GM11168 (cell line): ENCODE measurements around the gene CCT4.
"Not testable (repeated sequence)": the region's sequence is repeated elsewhere in the genome, so short reads cannot be mapped to it uniquely, and the experiment has no call there.

Experiments
- in situ Hi-C: fragments of 300-500 bp; cut with MboI; formaldehyde crosslinking; loops from one replicate; pipeline ENCODE4 v1.12.0; 2022; ENCODE audit warnings: low sequenced_read_pairs; ENCODE audit not compliant: unreplicated experiment

The CCT4 gene

GRCh38 chr2:61885896-61886603 is 2.4 kb downstream of the CCT4 start:
- in situ Hi-C loops: no loop called here

- in situ Hi-C loops: no loop called here
These were observed 5.6 kb downstream of the CCT4 start for GRCh38 chr2:61882850-61883249.

DNA sequence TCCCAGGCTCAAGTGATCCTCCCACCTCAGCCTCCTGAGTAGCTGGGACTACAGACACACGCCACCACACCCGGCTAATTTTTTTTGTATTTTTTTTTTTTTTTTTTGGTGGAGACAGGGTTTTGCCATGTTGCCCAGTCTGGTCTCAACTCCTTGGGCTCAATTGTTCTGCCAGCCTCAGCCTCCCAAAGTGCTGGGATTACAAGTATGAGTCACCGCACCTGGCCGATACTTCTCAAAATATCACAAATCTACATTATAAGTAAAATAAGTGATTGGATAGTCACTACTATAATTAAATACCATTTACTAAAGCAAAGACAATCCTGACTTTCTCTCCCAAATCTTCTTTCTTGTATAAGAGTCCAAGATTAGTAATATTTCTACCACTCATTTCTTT is 9.1 kb downstream of the CCT4 start:
- in situ Hi-C loops: not testable (repeated sequence)

DNA sequence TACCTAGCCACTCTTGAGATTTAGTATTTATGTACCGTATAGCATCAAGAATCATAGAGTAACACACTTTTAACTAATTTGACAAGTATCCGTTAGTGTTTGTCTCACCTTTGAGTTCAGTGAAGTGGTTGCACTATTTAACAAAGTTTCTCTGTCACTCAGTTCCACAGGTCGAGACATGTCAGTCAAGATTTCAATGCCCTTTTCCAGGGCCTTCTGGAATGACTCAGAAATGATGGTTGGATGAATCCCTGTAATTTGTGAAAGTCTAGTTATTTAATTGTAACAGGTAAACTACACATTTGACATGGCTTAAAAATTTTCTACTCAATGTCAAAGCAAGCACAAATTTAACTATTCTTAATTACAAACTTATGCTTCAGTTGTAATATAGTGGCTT is 9.7 kb downstream of the CCT4 start:
- in situ Hi-C loops: no loop called here

GRCh38 chr2:61877571-61878245 is 10.7 kb downstream of the CCT4 start:
- in situ Hi-C loops: no loop called here

GRCh38 chr2:61876400-61876799 is 12.1 kb downstream of the CCT4 start:
- in situ Hi-C loops: no loop called here

DNA sequence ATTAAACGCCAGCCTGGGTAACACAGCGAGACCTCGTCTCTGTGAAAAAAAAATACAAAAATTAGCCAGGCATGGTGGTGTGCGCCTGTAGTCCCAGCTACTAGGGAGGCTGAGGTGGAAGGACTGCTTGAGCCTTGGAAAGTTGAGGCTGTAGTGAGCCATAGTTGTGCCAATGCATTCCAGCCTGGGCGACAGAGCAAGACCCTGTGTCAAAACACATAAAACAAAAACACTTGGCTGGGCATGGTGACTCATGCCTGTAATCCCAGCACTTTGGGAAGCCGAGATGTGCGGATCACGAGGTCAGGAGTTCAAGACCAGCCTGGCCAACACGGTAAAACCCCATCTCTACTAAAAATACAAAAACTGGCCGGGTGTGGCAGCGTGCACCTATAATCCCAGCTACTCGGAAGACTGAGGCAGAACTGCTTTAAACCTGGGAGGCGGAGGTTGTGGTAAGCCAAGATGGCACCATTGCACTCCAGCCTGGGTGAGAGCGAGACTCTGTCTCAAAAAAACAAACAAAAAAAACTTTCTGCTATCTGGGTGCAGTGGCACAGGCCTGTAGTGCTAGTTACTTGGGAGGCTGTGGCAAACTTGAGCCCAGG is 21.9 kb downstream of the CCT4 start:
- in situ Hi-C loops: not testable (repeated sequence)

- in situ Hi-C loops: no loop called here
These were observed 26.4 kb downstream of the CCT4 start for GRCh38 chr2:61862085-61862484.

DNA sequence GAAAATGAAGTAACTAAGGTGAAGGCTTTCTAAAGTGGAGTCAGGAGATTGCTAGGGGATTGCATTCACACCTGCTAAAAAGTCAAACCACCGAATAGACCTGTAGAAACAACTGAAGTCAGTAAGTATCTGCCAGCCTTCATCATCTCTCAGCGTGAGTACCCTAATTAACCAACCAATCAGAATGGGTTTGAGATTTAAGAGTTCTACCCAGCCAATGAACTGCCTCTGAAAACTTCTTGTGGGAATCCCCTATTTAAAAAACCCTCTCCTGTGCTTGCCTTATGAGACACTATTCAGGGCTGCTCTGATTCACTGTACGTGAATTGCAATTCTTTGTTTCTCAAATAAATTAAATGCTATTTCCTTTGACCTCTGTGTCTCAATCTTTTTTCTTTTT is 31.2 kb downstream of the CCT4 start:
- in situ Hi-C loops: no loop called here

DNA sequence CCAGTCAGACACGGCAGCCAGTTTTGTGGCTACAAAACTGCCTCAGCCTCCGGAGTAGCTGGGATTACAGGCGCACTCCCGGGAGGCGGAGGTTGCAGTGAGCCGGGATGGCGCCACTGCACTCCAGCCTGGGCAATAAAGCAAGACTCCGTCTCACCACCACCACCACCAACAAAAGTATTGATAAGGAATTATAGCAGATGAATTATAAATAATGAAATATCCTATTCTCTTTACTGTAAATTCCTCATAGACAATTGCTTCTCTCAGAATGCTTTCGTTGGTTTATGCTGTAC is 33.2 kb downstream of the CCT4 start:
- in situ Hi-C loops: no loop called here

- in situ Hi-C loops: no loop called here
These were observed 33.7 kb downstream of the CCT4 start for GRCh38 chr2:61854564-61855317.

GRCh38 chr2:61853847-61854563 is 34.5 kb downstream of the CCT4 start, which contains the start of gene FAM161A:
Gene FAM161A (minus strand): TSS chr2:61854060. CDS start chr2:61854041, 19 bp downstream.
- in situ Hi-C loops: no loop called here

- in situ Hi-C loops: no loop called here
These were observed 35.2 kb downstream of the CCT4 start for GRCh38 chr2:61853086-61853846.

- in situ Hi-C loops: not testable (repeated sequence)
These were observed 37.2 kb downstream of the CCT4 start for GRCh38 chr2:61851270-61851669.

- in situ Hi-C loops: no loop called here
These were observed 43.1 kb downstream of the CCT4 start for GRCh38 chr2:61845320-61845719.

GRCh38 chr2:61841286-61841685 is 47.2 kb downstream of the CCT4 start:
- in situ Hi-C loops: no loop called here

GRCh38 chr2:61834893-61835292 is 53.6 kb downstream of the CCT4 start:
- in situ Hi-C loops: no loop called here

DNA sequence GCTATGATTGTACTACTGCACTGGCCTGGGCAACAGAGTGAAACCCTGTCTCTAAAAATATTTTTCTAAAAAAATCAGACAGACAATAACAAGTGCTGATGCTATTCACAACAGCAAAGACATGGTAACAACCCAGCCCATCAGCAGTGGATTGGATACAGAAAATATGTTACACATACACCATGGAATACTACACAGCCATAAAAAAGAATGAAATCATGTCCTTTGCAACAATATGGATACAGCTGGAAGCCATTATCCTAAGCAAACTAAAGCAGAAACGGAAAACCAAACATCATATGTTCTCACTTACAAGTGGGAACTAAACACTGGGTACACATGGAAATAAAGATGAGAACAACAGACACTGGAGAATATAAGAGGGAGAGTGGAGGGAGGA is 54.5 kb downstream of the CCT4 start:
- in situ Hi-C loops: no loop called here

DNA sequence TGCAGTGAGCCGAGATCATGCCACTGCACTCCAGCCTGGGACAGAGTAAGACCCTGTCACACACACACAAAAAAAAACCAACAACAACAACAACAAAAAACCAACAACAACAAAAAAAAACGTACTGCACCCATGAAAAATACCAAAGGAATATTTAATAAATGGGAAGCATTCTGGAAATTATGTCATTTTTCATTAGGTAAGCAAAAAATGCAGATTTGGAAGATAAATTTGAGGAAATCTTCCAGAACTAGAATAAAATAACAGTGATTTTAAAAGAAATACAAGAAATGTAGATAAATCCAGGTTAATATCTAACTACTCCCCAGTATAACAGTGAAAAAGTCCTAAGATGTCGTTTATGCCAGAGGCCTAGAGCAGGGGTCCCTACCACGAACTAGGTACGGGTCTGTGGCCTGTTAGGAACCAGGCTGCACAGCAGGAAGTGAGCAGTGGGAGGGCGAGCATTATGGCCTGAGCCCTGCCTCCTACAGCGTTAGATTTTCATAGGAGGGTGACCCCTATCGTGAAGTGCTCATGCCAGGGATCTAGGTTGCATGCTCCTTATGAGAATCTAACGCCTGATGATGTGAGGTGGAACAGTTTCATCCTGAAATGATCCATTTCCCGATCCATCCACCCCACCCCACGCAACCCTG is 56.1 kb downstream of the CCT4 start:
- in situ Hi-C loops: no loop called here
